ENCODE data around the gene TBC1D21.
A peak's percentile ranks its signal among the peaks of the same experiment; 100 is the strongest.
"Not testable (repeated sequence)": the region's sequence is repeated elsewhere in the genome, so short reads cannot be mapped to it uniquely, and the experiment has no call there.

Gene TBC1D21

DNA sequence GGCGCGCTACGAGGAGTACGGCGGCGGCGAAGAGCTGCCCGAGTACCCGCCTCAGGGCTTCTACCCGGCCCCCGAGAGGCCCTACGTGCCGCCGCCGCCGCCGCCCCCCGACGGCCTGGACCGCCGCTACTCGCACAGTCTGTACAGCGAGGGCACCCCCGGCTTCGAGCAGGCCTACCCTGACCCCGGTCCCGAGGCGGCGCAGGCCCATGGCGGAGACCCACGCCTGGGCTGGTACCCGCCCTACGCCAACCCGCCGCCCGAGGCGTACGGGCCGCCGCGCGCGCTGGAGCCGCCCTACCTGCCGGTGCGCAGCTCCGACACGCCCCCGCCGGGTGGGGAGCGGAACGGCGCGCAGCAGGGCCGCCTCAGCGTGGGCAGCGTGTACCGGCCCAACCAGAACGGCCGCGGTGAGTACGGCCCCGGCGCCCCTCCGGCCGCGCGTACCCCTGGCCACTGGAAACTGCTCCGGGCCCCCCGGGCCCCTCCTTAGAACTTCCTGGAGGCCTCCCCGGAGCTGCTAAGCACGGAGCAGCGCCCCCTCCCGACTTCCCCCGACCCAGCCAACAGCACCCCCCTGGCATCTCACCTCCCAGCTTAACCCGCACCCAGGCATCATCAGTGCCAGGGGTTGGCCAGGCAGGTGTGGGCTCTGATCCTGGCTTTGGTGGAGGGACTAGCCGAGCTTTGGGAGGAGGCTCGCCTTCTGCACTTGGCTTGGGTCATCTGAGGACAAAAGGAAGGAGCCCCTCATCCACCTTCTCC is 54.3 kb downstream of the TBC1D21 start:
- DNase-seq (ENCODE audit: low read depth in 4 of 4, low spot score in 1 of 4): peak; percentile 49 to 67 (median 62)

DNA sequence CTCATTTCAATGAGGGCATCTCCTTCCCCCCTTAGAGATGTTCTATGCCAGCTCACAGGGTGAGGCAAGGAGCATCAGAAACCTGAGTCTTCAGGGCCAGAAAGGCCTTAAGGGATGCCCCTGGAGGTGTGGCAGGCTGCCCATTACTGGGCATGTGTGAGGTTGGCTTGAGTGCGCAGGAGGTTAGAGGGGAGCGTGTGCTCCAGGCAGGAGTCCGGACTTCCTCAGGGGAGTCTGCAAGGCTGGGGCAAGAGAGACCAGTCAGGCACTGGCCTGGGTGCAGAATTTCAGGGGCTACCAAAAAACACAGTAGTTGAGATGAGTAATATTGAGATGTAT is 54.8 kb downstream of the TBC1D21 start:
- DNase-seq (ENCODE audit: low read depth in 4 of 4, low spot score in 1 of 4): no peak

DNA sequence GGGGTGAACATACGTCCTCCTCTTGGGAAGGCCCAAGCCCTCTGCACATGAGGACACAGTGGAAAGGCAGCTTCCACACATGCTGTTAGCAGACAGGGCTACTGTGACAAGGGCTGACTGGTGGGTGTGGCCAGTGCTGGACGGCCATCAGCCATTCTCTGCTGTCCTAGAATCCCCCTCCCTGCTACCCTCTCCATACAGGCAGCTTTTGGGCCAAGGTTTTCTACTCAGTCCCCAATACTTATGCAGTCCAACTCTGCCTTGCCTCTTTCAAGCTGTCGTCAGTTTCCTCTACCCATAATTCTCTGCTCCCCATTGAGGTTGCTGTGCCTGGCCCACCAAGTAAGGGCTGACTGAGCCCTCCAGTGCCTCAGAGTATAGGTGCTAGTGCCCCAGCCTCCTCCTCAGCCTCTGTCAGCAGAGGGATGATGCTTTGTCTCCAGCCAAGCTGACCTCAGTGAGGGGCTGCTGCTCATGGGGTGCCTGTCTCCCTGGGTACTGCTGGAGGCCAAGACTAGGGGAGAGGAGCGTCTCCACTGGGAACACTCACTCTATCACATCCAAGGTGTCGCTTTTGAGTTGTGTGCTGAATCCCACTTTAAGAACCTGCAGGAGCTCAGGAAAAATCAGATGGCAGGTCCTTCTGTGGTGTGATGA is 55.7 kb downstream of the TBC1D21 start:
- no peak for DNase-seq (ENCODE audit: low read depth in 4 of 4, low spot score in 1 of 4)

DNA sequence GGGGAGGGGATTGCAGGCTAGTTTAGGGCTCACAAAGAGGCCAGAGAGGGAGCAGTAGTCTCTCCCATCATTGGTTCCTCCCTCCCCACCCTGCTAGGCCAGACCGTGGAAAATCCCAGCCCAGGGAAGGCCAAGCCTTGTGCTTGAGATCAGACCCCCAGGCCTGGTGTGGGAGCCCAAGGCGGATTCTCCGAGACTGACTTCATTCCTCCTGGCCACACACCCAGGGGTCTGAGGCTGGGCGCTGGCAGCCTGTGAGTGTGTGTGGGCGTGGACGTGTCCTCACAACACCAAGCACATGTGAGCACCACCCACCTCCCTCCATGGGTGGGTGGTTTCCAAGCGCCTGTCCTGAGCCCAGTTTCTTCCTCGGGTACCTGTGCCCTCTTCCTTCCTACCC is 57.0 kb downstream of the TBC1D21 start:
- DNase-seq (ENCODE audit: low read depth in 4 of 4, low spot score in 1 of 4): no peak

DNA sequence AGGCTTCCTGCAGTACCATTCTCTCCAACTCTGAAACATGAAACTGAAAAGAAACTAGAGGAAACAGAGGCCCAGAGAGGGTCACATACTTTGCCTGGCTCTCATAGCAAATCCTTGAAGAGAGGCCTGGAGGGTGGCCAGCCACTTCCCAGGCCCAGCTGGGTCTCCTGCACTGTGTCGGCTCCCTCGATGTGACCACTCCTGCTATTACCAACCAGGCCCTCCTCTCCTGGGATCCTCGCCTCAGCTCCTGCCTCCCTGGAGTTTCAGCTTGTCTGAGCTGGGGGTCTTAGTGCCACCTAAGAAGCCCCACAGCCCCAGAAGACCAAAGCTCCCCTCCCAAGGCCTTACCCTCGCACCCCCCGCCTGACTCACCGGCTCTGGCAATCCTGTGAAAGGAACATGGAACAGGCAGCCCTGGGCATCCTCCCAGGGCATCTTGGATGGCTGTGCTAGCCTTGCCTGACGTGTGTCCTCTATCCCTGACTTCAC is 57.5 kb downstream of the TBC1D21 start:
- no peak for DNase-seq (ENCODE audit: low read depth in 4 of 4, low spot score in 1 of 4)

DNA sequence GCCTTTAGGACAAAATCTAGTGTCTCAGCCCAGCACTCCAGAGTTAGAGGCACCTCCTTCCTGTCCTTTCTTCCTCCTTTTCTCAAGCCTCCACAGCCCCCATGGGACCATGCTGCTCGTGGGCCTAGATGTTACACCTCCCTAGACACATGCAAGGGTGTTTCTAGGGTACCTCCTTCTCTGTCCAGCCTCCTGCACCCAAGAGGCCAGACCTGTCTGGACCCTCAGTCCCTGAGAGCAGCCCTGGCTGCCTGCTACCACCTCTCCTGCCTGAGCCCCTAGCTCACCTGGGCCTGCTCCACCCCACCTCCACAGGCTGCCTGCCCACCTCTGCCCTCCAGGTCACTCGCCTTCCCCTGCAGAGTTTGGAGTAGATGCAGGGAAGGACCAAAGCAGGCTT is 58.1 kb downstream of the TBC1D21 start:
- DNase-seq (ENCODE audit: low read depth in 4 of 4, low spot score in 1 of 4): no peak

DNA sequence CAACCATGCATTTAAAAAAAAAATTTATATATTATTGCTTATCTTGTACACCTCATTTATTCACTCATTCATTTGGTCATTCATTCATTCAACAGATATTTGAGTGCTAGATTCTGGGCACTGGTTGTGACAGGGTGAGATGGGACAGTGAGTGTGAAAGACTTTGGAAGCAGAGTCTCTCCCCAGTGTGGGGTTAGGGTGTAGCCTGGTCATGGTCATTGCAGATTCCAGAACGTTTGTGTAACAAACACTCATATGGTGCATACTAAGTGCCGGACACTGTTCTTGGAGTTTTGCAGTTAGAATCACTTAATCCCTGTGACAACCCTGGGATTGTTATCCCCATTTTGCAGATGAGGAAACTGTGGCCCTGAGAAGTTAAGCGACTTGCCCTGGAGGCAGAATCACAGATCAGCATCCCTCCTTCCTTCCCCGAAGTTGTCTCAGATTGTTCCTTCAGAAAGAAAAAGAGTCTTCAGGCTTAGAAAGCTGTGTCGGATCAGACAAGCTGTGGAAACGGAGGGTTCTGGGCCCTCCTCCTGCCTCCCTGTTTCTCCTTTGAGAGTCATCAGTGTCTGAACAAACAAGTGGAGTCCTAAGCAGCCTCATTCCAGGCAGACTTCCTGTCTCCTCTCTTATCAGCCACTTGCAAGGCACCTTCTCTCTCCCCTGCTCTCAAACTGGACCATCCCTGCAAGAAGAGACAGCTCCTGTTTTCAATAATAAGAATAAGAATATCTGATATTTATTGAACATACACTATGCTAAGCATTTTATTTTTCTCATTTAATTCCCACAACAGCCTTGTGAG is 59.2 kb downstream of the TBC1D21 start:
- DNase-seq (ENCODE audit: low read depth in 4 of 4, low spot score in 1 of 4): no peak

DNA sequence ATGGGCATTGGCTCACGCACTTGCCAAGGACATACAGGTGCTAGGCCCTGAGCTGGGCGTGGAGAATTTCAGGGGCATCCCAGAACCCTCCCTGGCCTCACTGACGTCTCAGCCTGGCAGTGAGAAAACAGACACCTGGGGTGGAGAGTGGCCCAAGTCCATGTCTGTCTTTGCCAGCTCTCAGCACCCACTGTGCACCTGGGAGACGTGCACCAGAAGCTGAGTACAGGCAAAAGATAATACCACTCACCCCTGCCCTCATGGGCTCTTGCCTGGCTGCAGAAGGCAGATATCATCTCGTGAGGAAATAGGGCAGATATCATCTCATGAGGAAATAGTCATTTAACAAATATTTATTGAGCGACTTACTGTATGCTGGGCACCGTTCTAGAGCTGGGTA is 60.9 kb downstream of the TBC1D21 start:
- no peak for DNase-seq (ENCODE audit: low read depth in 4 of 4, low spot score in 1 of 4)

DNA sequence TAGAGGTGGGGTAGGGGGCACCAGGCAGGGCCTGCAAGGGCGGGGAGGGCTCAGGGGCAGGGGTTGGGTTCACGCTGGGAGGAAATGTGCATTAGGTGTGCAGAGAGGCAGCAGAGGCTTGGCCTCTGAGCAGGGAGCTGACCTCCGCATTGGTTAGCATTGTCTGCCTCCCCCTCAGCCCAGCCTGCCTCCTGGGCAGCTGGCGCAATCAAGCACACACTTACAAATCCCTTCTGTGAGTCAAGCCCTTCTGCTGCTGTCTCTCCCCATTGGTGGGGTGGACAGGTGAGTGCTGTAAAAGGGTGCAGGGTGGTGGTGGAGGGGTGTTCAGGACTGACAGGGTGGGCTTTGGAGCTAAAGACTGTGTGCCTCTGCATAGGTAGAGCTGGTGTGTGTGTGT is 62.2 kb downstream of the TBC1D21 start:
- no peak for DNase-seq (ENCODE audit: low read depth in 4 of 4, low spot score in 1 of 4)

DNA sequence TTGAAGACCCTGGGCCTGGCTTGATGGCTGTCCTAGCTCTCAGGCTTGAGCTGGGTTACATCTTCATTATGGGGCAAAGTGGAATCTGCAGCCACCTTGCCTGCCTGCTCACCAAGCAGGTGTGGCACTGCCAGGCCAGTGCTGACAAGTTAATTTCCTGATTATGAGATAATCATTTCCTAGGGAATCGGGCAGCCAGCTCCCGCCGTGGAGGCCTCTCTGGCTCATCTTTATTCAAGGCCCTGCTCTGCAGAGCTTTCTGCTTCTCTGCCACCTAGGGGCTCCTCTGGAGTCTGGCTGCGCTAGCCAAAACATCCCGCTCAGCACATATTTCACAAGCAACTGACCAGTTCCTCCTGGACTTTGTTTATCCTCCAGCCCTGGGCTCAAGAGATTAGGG is 62.8 kb downstream of the TBC1D21 start:
- DNase-seq (ENCODE audit: low read depth in 4 of 4, low spot score in 1 of 4): no peak

DNA sequence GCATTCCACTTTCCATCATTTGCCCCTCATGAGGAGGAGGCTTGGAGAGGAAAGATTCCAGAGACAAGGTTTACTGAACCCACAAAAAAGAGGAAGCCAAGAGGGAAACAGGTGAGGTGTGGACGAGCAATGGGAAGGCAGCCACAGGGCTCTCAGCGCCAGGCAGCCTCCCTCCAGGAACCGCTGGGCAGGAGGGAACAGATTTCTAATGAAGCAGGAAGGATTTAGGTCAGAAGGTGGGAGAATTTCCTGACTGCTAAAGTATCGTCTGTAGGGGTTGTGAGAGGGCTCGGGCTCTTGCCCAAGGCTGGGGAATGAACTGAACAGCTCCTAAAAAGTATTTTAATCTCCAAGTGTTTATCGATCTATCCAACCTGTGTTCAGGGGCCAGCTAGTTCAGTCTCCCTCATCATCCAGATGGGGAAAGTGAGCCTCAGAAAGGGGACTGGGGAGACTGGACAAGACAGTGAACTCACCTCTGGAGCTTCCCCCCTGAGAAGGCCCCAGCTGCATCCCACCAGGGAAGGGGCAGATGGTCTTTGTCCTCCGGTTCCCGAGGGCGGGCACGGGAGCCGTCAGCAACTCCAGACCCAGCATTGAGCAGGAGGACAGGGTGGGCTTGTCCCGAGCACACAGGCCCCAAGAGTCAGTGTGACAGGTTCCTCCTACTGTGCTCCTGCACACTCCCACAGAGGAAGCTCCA is 63.4 kb downstream of the TBC1D21 start:
- DNase-seq (ENCODE audit: low read depth in 4 of 4, low spot score in 1 of 4): no peak

DNA sequence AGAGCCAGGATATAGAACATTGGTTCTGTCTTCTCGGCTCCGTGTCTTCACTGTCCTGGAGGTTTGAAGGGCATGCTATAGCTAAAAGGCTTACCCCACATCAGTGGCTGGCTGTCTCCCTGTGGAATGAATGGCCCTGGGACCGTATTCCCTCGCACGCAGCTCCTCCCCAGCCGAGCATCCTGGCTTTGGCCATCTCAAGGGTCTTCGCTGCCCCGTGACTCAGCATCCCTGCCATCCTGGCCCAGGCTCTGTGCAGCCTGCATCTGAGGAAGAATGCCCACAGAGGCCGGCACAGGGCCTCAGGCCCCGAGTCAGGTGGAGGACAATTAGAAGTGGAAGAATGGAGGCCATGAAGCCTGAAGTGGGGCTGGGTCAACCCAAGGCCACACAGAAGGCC is 63.9 kb downstream of the TBC1D21 start:
- no peak for DNase-seq (ENCODE audit: low read depth in 4 of 4, low spot score in 1 of 4)

DNA sequence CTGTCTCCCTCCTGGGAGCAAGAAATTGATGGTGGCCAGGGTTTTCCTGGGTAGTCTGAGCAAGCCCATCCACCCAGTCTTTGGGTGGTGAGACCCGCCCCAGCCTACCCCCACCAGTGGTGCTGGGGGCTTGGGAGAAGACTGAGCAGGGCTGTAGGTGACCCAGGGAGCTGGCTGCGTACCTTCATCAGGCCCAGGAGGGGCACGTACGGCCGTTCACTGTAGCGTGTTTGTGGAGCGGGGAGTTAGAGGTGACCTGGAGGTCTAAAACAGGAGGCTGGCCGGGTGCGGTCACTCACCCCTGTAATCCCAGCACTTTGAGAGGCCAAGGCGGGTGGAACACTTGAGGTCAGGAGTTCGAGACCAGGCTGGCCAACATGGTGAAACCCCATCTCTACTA is 64.4 kb downstream of the TBC1D21 start:
- no peak for DNase-seq (ENCODE audit: low read depth in 4 of 4, low spot score in 1 of 4)

DNA sequence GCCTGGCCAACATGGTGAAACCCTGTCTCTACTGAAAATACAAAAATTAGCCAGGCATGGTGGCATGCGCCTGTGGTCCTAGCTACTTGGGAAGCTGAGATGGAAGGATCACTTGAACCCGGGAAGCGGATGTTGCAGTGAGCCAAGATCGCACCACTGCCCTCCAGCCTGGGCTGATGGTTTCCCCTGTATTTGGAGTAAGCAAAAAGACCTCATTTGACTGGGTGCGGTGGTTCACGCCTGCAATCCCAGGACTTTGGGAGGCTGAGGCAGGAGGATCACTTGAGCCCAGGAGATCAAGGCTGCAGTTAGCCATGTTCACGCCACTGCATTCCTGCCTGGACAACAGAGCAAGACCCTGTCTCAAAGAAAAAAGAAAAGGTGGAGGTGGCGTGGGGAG is 65.2 kb downstream of the TBC1D21 start:
- DNase-seq (ENCODE audit: low read depth in 4 of 4, low spot score in 1 of 4): not testable (repeated sequence)

Data from stimulated activated CD4-positive, alpha-beta T cell treated with anti-CD3 and anti-CD28 coated beads, Interleukin-1b, Interleukin-23, amount 100 ng/mL, for 24 hours (primary cell).